ENCODE measurements around the gene ERBB4.

The ERBB4 gene

DNA sequence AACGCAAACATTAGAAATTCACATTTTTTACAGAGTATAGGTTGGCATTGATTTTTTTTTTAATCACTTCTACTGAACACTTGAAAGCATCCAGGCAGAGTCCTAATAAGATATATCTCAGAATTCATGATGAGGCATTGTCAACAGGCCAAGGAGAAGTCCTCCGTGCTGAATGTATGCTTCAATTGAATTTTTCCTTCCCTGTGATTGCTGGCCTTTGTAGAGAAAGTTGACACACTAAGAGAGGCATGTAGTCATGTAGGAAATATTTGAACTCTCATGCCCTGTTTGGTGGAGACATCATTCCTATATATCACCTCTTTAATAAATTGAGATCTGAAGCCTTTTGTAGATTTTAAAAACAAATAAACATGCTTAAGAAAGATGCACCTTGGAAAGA is 1137.3 kb downstream of the ERBB4 start:
- DNase-seq (ENCODE audit: low read depth), result no peak

DNA sequence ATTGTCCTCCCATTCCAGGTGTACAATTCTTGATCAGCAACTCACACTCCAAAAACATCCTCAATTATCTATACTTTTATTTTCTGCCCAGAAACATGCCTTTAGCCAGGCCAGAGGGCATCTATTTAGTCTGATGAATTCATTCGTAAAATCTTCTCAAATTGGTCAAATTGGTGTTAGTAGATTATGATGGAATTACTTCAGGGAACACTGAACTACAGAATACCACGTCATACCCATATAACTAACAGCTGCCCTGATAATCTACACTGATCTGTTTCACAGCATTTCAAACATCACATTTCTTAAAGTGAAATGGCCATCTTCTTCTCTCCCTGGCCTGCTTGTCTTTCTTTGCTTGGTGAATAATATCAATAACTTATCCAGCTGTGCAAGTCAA is 1140.8 kb downstream of the ERBB4 start:
- no peak for DNase-seq (ENCODE audit: low read depth)

DNA sequence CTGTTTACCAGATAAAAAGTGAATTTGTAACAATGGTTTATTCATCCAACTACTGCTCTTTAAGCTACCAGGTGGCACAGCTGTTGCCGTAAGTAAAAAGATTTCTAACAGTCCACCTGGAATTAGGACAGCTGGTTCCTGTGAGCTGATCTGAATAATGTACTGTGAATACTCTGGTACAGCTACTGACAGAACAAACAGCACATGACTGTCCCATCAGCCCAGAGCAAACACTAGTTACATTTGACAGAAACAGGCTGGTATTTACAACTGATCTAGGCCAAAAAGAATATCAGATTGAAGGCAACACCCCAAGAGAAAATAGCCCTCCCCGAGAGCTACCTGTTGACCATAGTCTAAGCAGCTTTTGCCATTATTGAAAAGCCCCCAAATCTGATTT is 1141.8 kb downstream of the ERBB4 start:
- DNase-seq (ENCODE audit: low read depth), result no peak

DNA sequence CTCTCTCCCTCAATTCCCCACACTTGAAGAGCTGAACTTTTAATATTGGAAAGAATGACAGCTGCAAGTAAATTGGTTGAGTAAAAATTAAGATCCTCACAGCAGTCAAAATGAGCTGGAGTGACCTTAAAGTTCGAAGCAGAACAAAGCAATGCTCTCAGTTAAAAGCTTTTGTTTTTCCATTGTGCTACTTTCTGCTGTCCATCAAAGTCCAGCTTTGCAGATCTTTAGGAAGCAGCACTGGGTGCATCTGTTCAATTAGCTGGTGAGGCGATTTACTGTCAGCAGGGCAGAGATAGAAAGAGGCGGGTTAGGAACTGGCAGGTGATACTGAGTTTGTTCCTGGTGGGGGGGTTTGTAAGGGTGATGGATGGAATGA is 1147.4 kb downstream of the ERBB4 start:
- DNase-seq (ENCODE audit: low read depth), result no peak

DNA sequence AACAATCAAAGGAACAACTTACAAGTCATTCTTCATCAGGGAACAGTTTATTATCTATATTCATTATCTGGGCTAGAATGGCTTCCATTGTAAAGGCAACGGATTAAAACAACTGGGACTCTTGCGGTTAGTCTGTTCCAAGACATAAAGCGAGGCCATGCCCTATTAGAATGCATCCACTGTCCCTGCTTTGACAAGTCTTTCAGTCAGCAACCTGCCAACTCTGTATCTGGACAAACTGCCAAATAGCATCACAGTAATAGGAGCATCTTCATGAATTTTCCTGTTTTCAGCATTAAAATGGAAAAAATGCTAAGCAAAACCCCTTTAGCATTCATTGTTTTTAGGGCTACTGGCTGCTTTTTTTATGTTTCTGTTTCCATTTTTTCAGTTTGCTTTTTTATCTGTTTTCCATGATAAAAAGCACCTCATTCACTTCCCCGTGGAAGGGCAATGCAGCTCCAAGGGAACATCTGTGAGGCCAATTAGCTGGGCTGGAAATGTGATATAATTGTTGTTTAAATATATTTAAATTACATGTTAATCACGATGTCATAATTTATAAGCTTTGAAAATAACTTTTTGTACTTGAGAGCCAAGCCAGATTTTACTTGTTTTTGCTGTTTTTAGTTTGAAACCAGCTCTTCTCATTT is 1147.9 kb downstream of the ERBB4 start:
- DNase-seq (ENCODE audit: low read depth), result no peak

DNA sequence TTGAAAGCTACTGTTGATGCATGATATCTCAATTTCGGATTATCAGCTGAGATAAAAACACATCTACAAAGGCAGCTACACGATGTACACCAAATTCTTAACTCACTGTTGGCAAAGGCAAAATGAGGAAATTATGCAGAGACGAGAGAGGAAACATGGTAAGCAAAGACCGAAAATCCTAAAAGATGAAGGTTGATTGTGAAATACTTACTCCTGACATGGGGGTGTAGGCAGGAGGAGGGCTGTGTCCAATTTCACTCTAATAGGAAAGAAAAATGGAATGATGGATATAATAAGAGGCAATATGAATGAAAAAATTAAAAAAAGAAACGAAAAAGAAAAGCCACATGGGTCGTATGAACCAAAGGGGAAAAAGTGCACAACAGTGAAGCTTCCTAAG is 1150.9 kb downstream of the ERBB4 start:
- DNase-seq (ENCODE audit: low read depth), result no peak

DNA sequence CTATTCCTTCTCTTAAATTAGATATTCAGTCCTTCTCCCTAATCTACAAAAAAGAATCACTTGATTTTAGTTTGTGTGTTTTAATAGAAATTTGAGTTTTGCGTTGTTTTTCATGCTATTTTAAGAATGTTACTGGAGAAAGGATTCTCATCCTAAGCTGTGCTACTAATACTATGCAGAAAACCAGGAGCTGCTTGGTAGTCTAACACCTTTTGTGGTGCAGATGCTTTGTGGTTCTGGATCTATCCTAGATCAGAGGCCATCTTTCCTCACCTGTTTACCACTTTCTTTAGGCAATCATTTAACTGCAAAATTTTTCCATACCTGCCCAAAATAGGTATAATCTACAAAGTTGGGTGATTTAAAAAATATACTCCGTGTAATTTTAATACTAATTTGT is 1158.6 kb downstream of the ERBB4 start:
- no peak for DNase-seq (ENCODE audit: low read depth)

DNA sequence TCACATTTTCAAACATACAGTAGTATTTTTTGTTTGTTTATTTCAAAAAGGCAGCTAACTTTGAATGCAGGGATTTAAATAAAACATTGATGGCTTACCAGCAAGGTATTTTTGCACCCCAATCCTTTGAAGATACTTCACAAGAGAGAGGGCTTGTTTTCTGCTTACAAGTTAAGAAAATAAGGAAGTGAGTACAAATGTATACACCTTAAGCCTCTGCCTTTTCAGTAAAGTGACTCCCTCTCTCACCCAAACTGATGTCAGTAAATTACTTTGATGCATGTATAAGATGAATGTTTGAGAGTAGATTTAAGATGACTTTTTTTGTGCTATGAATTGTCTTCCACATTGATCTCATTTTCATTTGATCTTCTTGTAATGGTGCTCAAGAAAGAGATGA is 1162.2 kb downstream of the ERBB4 start:
- no peak for DNase-seq (ENCODE audit: low read depth)

DNA sequence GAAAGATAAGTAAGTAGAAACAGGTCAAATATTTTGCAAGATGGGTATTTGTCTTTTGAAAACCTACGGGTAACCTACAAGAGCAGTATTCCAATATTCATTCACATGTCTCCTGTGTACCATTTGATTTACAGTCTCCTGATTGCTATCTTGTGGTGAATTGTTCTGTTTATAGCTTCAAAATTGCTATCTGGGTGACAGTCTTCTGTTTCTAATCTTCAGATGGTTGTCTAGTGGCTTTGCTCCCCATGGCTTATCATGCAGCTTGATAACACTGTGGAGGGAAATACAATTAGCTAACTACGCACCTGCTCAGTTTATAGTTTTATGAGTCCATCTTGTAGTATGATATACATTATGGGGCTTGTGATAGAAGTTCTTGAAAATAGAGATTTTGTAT is 1165.4 kb downstream of the ERBB4 start:
- DNase-seq (ENCODE audit: low read depth), result no peak

DNA sequence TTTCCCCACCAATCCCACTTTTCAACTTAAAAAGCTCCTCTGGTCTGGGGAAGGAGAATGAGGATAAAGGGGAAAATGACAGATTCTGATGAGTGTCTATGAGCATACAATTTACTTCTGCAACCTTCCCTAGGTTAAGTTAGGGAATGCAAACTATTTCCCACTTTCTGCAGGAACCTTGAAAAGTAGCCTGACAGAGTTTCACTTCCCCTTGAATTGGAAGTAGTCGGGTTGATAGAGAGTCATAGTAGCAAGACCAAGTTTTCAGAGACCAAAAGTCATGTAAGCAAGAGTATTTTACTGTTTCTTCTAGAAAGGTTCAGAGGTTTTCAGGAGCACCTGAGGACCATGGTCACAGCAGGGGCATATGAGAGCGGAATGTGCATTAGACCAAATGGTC is 1167.1 kb downstream of the ERBB4 start:
- DNase-seq (ENCODE audit: low read depth), result no peak

DNA sequence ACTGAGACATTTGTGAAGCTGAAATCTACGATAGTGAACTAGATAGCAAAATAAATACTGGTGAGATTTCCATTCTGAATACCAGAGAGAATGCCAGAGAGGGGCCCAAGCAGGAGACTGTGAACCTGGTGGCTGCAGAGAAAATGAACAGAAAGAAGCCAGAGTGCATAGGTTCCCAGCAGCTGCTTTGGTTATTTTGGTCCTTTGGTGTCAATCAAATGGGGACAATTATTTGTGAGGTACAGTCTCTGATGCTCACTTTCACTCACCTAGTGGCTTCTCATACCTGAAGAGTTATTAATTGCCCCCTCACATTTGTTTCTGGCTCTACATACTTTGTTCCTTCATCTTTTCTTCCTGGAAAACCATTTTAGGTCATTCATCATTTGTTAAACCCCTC is 1170.1 kb downstream of the ERBB4 start:
- no peak for DNase-seq (ENCODE audit: low read depth)

DNA sequence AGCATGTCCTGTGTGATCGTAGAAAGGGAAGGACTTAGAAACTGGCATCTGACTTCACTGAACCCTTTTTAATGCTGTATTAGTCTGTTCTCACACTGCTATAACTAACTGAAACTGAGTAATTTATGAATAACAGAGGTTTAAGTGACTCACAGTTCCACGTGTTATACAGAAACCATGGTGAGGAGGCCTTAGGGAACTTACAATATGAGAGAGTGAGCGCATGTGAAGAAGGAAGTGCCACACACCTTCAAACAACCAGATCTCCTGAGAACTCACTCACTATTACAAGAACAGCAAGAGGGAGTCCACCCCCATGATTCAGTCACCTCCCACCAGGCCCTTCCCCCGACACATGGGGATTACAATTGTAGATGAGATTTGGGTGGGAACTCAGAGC is 1170.9 kb downstream of the ERBB4 start:
- no peak for DNase-seq (ENCODE audit: low read depth)

DNA sequence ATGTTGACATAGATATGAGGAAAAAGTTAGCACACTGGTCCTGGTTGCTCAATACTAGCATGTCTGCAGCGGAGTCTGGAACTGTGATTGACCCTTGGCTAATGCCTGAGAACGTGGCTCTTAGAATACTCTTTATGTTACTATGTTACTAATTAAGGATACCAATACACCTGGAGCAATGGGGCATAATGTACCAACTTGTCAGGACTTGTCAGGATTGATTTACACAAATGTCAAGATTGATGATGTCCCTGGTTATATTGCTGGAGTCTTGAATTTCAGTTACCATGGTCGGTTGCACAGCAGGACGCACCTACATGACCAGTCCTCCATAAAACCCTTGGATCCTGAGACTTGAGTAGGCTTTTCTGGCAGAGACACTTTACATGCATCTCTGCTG is 1171.3 kb downstream of the ERBB4 start:
- DNase-seq (ENCODE audit: low read depth), result no peak

DNA sequence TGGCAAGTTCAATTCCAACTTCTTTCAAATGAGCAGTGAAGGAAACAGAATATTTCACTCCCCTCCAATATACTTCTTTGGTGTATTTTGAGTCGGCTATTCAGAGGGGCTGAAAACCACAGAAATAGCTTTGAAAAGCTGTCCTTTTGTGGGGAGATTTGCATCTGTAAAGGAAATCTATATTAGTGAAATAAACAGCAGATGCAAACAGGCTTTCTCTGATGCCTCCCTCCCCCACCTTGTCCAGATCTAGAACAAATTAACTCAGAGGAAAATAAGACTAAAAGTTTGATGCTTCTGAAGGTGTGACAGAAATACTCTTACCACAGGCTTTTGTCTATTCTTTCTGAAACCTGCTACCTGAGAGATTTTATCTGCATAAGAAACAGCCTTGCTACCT is 1173.7 kb downstream of the ERBB4 start:
- no peak for DNase-seq (ENCODE audit: low read depth)

DNA sequence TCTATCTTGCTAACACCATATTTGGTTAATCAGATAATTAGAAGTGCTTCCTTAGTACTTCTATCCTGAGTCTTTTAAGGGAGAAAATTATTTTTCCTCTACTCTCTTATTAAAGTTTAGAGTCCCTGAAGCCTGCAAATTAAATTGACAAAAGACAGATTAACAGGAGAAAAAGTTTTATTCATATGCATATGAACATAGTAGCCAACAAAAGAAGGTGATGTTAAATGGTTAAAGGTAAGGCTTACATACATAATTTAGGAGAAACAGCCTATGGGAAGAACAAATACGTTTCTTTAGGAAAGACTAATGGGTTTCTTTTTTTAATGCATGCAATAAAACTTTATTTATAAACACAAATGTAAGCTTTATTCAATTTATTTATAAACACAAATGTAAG is 1177.2 kb downstream of the ERBB4 start:
- DNase-seq (ENCODE audit: low read depth), result no peak

DNA sequence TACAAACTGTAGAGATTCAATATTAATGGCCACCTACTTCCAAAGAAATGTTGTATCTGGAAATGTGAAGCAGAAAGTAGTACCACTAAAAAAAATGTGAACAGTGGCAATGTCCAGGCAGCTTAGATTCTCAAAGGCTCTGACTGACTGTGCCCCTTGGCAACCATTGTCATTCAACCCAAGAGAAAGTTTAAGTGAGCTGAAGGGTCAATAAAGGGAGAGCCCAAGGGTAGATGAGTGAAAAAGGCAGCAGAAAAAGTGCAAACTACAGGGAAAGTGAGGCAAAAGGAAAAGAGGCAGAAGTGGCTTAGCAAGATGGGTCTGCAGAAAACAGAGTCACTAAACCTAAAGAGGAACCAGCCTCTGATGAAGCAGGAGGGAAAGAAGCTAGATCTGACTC is 1179.3 kb downstream of the ERBB4 start:
- no peak for DNase-seq (ENCODE audit: low read depth)

DNA sequence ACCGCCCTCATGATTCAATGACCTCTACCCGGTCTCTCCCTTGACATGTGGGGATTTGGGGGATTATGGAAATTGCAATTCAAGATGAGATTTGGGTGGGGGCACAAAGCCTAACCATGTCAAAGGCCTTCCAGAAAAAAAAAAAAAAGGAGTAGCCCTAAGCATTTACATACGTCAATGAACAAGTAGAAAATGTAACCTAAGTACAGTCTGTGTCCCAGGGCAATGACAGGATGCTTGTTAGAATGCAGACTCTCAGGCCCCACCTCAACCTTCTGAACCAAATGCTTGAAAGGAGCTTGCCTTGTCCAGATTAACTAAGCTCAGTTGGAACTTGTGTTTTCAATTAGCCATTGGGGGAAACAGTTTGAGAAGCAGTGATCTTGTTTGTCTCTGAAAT is 1180.1 kb downstream of the ERBB4 start:
- no peak for DNase-seq (ENCODE audit: low read depth)

DNA sequence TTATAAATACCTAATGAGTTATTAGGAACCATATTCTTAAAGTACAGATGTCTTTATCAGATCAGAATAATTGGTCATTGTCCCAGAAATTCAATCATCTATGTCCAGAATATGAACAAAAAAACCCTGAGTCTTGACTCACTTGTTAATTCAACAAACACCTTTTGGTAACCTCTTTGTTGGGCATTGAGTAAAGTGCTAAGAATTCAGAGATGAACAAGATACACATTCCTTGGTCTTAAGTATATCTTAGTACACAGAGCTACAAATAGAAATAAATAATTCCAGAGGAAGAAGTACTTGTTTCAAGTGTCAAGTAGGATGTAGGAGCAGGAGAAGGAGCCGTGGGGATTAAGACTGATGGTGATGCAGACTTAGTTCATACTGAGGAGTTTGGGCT is 1184.1 kb downstream of the ERBB4 start:
- DNase-seq (ENCODE audit: low read depth), result no peak

DNA sequence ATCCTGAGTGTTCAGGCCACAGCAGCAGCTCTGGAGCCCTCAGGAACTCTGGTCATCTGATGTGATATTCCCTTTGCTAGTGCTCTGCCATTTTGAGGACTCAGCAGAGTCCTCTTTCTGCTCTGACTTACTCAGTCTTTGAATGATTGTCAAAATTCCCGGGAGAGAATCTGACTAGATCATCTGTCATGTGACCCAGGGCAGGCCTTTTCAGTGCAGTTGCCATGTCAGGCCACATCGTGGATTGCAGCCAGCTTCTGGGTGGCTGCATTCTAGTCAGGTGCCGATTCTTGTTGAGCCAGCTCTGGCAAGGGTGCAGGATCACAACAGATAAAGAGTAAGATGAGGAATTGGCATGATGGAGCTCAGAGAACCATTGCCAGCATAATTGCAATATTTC is 1186.6 kb downstream of the ERBB4 start:
- DNase-seq (ENCODE audit: low read depth), result no peak

DNA sequence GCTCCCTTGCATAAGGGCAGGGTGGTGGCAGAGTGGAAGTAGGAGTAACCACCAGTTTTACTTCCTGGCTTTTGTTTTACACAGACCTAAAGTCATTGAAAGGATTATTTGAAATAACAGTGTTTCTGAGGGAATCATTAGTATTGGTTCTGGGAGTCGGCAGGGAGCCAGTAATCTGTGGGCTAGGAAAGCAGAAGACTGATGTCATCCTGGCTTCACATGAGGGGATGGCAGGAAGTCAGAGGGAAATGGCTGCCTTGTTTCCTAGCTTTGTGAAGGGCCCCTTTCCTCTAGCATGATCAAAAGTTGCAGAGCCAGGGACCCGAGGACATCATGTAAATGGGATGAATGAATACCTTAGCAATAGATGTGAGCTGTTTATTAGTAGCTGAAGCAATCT is 1189.6 kb downstream of the ERBB4 start:
- no peak for DNase-seq (ENCODE audit: low read depth)

DNA sequence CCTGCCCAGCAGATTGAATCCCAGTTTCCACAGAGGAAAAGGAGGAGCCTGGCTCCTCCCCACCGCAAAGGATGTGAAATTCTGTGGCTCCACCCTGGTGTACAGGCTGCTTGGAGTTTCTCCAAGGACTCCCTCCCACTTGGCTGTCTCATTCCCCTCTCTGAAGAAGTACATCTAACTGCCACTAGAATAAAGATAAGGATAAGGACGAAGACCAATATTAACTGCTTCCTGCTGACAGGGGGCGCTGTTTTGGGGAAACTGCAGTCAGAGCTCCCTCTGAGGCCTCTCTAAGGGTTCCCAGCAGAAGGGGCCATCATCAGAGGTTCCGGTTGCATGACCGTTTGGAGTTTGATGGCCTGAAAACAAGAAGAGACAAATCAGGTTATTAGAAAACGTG is 1191.3 kb downstream of the ERBB4 start:
- no peak for DNase-seq (ENCODE audit: low read depth)

DNA sequence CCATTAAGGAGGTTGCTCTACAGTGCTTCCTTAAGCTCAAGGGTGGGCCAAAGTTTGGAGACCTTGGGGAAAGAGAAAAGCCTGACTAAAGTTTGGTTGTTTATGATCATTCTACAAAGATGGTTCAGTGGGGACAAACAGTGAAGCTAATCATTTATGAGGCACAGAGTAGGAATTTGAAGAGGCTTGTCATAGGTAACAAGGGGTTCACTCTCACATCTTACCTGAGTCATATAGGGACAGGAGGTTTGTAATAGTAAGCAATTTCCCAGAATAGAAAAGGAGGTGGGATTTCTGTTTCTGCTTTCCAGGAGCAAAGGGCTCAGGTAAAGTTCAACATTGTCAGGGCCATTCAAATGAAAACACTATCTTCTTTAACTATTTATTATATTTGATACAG is 1194.3 kb downstream of the ERBB4 start:
- DNase-seq (ENCODE audit: low read depth), result no peak

DNA sequence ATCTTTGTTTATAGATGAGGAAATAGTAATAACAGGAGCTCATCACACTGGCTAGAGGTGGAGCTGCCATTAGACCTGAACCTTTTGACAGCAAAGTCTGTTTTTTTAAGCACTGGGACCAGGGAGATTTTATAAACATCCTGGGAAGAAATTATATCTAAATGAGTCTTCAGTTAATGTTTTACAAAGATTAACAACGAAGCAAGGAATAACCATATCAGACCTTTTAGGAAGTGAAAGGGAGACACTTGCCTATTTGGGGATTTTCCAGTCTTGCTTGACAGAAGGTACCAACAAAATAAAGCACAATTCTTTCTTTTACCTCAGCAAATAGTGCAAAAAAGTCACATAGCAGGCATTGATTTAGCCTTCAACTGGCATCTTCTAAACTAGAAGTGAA is 1205.2 kb downstream of the ERBB4 start:
- DNase-seq (ENCODE audit: low read depth), result no peak

DNA sequence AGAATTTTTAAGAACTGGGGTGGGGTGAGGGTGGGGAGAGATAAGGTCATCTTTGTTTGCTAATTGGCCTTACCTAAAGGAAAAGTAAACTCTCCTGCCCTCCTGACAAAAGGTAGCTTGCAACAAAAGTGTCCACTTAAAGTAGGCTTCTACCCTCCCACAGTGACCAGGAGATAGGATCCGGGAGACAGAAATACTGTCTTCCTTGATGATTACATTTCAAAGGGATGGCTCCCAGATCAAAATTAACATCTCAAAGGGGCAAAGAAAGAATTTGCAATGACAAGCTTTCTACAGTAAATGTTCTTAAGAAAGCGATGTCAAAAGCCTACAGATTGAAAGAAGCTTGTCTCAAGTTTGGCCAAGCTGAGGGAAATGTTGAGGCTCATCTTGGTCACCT is 1206.9 kb downstream of the ERBB4 start:
- DNase-seq (ENCODE audit: low read depth), result no peak

DNA sequence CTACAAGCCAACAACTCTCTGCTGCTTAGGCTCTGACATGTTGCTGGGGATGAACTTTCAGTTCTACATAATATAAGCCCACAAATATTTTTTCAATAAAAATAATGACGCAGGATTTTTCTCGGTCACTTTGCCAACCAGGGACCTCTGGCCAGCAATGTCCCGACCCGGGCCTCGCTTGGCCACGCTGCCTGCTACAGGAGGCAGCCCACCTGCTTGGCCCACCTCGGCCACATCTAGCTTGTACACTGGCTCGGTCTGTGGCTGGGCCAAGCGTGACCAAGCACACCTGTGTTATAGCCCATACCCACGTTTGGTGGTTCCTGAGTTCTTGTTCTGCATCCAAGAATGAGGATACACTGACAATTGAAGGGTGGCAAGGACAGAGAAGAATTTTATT is 1208.7 kb downstream of the ERBB4 start:
- DNase-seq (ENCODE audit: low read depth), result no peak
